Calu3 (cell line): Measurements from ENCODE around the gene C10orf90. TPM values are rescaled to one million over a fixed set of nuclear protein-coding genes. Genes with fewer than 3 reads are reported as not detected.

Source experiments
- BruUV-seq: library from RNA; stranded (reverse); fragments of 400-500 nt; replicated peaks from 2 replicates; lab custom pipeline; 2021; lab: Mats Ljungman, UMichigan
- CTCF ChIA-PET: fragments of 300-600 bp; sonication (Branson Sonifier 250); formaldehyde crosslinking; loops from one replicate; lab custom pipeline; 2022; ENCODE audit warnings: antibody characterized with exemption; lab: Charles Lee
- DNase-seq: peaks from one replicate; pipeline ENCODE4 v3.0.0; 2022
- H3K27ac Mint-ChIP-seq: one replicate; pipeline ENCODE4 v1.8.0; 2022; ENCODE audit warnings: mixed read lengths; ENCODE audit not compliant: unreplicated experiment
- H3K27me3 Mint-ChIP-seq: one replicate; pipeline ENCODE4 v1.8.0; 2022; ENCODE audit warnings: mixed read lengths; ENCODE audit not compliant: unreplicated experiment
- H3K36me3 Mint-ChIP-seq: one replicate; pipeline ENCODE4 v1.8.0; 2022; ENCODE audit warnings: mild to moderate bottlenecking, moderate library complexity, mixed read lengths; ENCODE audit not compliant: insufficient read depth, unreplicated experiment
- H3K4me1 Mint-ChIP-seq: one replicate; pipeline ENCODE4 v1.8.0; 2022; ENCODE audit warnings: mild to moderate bottlenecking, low read depth, mixed read lengths; ENCODE audit not compliant: unreplicated experiment
- H3K4me3 Mint-ChIP-seq: one replicate; pipeline ENCODE4 v1.8.0; 2022; ENCODE audit warnings: mild to moderate bottlenecking, low read depth, moderate library complexity, mixed read lengths; ENCODE audit not compliant: unreplicated experiment
- H3K9me3 Mint-ChIP-seq: one replicate; pipeline ENCODE4 v1.8.0; 2022; ENCODE audit warnings: low read depth, mixed read lengths; ENCODE audit not compliant: unreplicated experiment
- CTCF ChIP-seq: fragments of 200-600 bp; IDR thresholded peaks from one replicate; pipeline ENCODE4 v1.8.0; 2022; ENCODE audit warnings: antibody characterized with exemption; ENCODE audit not compliant: unreplicated experiment
- intact Hi-C: fragments of 100-400 bp; cut with micrococcal nuclease; formaldehyde crosslinking; loops from one replicate; pipeline ENCODE4 v1.10.0; 2022; ENCODE audit not compliant: unreplicated experiment
- total RNA-seq: library from RNA; stranded (reverse); gene quantifications from 2 replicates; pipeline ENCODE4 v1.2.3, GENCODE V29; 2022

The C10orf90 gene
- total RNA-seq, 1 experiment from 2014 or later, result not detected

GRCh38 chr10:126544565-126544964 lies 125.9 kb downstream of the C10orf90 start:
- no peak overlapping the region for H3K27ac Mint-ChIP-seq
- DNase-seq, result no peak
- CTCF ChIA-PET, result no interaction called here
- intact Hi-C loops, result no loop called here
- H3K4me3 Mint-ChIP-seq, result no peak overlapping the region
- no peaks in the 10 kb centered on the region for H3K27me3 Mint-ChIP-seq
- H3K36me3 Mint-ChIP-seq, result no peaks in the 10 kb centered on the region
- H3K9me3 Mint-ChIP-seq, result peaks cover 6% of the 10 kb centered on the region
- TF ChIP-seq CTCF, result no peak
- BruUV-seq, result no TSS peak
- H3K4me1 Mint-ChIP-seq, result no peaks in the 10 kb centered on the region

DNA sequence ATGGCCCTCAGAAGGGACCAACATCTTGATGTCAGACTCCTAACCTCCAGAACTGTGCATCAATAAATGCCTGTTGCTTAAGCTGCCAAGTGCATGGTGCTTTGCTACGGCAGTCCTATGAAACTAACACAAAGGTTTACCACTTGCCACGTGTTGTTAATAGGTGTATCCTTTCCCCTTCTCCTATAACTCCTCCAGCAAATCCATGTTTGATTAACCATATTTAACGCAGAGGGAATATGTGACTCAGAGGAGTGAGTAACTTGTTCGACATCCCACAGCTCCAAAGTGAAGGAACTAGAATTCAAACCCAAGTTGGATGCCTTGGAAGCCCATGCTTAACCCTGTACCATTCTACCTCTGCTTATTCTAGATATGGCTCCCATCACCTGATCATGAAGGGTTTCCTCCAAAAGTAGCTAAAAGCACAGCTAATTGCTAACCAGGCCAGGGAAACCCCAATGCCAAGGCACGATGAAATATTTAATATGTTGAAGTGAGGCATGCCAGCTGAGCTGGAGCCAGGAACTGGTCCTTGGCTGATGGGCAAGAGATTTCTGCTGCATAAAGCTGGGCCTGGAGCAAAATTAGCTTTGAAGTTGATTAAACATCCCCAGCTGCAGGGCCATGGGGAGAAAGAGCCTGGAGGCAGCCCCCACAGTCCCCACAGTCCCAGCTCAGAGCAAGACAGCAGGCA lies 131.9 kb downstream of the C10orf90 start:
- TF ChIP-seq CTCF, result no peak
- H3K4me1 Mint-ChIP-seq, result no peaks in the 10 kb centered on the region
- no peak overlapping the region for H3K27ac Mint-ChIP-seq
- DNase-seq, result no peak
- H3K9me3 Mint-ChIP-seq, result no peaks in the 10 kb centered on the region
- CTCF ChIA-PET, result no interaction called here
- no peak overlapping the region for H3K4me3 Mint-ChIP-seq
- intact Hi-C loops, result no loop called here
- no peaks in the 10 kb centered on the region for H3K27me3 Mint-ChIP-seq
- no peaks in the 10 kb centered on the region for H3K36me3 Mint-ChIP-seq
- no TSS peak for BruUV-seq

DNA sequence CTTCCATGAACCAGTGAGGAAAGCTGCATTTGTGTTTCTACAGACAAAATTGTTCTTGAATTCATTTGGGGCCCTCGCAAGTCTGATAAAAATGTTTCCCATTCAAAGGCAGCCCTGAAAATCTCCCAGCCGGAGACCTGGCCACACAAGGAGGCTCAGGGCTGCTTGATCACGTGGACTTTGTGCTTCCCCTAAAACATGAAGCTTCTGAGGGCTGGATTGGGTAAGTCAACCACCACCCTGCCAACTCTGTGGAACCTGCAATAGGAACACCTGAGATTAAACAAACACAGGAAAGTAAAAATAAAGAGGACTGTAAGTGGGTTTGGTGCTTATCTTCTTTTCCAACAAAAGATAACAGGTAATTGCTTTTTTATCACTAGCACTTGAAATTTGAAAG lies 133.8 kb downstream of the C10orf90 start:
- H3K9me3 Mint-ChIP-seq, result no peaks in the 10 kb centered on the region
- no peak overlapping the region for H3K4me3 Mint-ChIP-seq
- no peaks in the 10 kb centered on the region for H3K36me3 Mint-ChIP-seq
- DNase-seq, result no peak
- H3K27ac Mint-ChIP-seq, result no peak overlapping the region
- H3K4me1 Mint-ChIP-seq, result no peaks in the 10 kb centered on the region
- intact Hi-C loops, result no loop called here
- CTCF ChIA-PET, result no interaction called here
- no peak for TF ChIP-seq CTCF
- no TSS peak for BruUV-seq
- H3K27me3 Mint-ChIP-seq, result no peaks in the 10 kb centered on the region

DNA sequence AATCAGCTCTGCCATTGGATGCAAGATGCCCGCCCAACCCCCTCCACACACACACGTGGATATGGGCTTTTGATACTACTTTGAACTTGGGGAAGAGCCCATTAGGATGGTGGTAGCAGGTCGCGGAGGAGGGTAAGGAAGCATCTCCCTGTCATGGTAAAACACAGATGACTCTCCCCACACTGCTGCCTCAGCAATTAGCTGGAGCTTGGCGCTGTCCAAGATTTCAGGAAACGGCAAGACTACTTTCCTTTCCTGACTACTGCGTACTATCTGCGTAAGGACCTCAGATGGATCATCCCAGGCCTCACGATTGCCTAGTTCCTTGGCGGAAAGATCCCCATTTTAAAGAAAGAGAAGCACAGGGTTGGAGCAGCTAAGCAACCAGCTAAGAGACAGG lies 134.3 kb downstream of the C10orf90 start:
- DNase-seq, result no peak
- intact Hi-C loops, result no loop called here
- BruUV-seq, result no TSS peak

More for the DNA sequence above, 134.3 kb downstream of the C10orf90 start:
- no peak overlapping the region for H3K27ac Mint-ChIP-seq
- H3K27me3 Mint-ChIP-seq, result no peaks in the 10 kb centered on the region
- H3K4me3 Mint-ChIP-seq, result no peak overlapping the region
- H3K4me1 Mint-ChIP-seq, result no peaks in the 10 kb centered on the region
- CTCF ChIA-PET, result interaction anchor here (0.7 kb wide), 1 partner anchor 101 kb away, joined by 4 read pairs; no protein-coding TSS in a partner anchor
- no peaks in the 10 kb centered on the region for H3K36me3 Mint-ChIP-seq
- no peaks in the 10 kb centered on the region for H3K9me3 Mint-ChIP-seq
- no peak for TF ChIP-seq CTCF
